Lung (tissue), 12 donors: ENCODE measurements around the gene MTFR1L. TPM values are rescaled to one million over a fixed set of nuclear protein-coding genes. Genes with fewer than 3 reads are reported as not detected.

Experiments used
- ATAC-seq: fragments of 200-7000 bp; cut with Tn5 transposase; one replicate; pipeline ENCODE4 v1.9.1; 2020; ENCODE audit warnings: moderate number of reproducible peaks; ENCODE audit not compliant: insufficient read depth, low FRiP score
- DNase-seq, 3 donors: peaks; one replicate each; pipeline ENCODE4 v3.0.0-alpha.2; 2013 to 2017
- H3K27ac ChIP-seq, 2 donors: one replicate each; pipeline ENCODE4 v1.5.1; 2013; ENCODE audit warnings: mild to moderate bottlenecking in 2 of 2, moderate library complexity in 2 of 2, control low read depth in 1 of 2, inconsistent platforms in 1 of 2, low read depth in 1 of 2, low read length in 1 of 2
- H3K27me3 ChIP-seq, 3 donors: one replicate each; pipeline ENCODE4 v1.5.1; 2013; ENCODE audit warnings: low read length in 2 of 3; ENCODE audit not compliant: control insufficient read depth in 3 of 3, insufficient read depth in 3 of 3
- H3K36me3 ChIP-seq, 4 donors: one replicate each; pipeline ENCODE4 v1.5.1; 2013; ENCODE audit warnings: low read length in 4 of 4, mild to moderate bottlenecking in 1 of 4, moderate library complexity in 1 of 4; ENCODE audit not compliant: control insufficient read depth in 4 of 4, insufficient read depth in 4 of 4
- H3K4me1 ChIP-seq, 5 donors: one replicate each; pipeline ENCODE4 v1.5.1; 2013; ENCODE audit warnings: low read length in 5 of 5, mild to moderate bottlenecking in 2 of 5, moderate library complexity in 1 of 5; ENCODE audit not compliant: control insufficient read depth in 5 of 5, insufficient read depth in 5 of 5
- H3K4me3 ChIP-seq: one replicate; pipeline ENCODE4 v1.5.1; 2013; ENCODE audit warnings: mild to moderate bottlenecking, control low read depth, moderate library complexity
- H3K9ac ChIP-seq, 2 donors: one replicate each; pipeline ENCODE4 v1.5.1; 2013; ENCODE audit warnings: low read length in 2 of 2, control low read depth in 1 of 2; ENCODE audit not compliant: insufficient read depth in 1 of 2
- H3K9me3 ChIP-seq, 4 donors: one replicate each; pipeline ENCODE4 v1.5.1; 2013; ENCODE audit warnings: low read length in 3 of 4, mild to moderate bottlenecking in 1 of 4, moderate library complexity in 1 of 4; ENCODE audit not compliant: control insufficient read depth in 4 of 4, insufficient read depth in 3 of 4
- WGBS, 2 donors: extraction: QIAGEN DNeasy Blood & Tissue Kit; methylation state at CpG; one replicate each; pipeline ENCODE4 v1.1.7; 2013; 5-methylcytosine and 5-hydroxymethylcytosine counted together
- polyA plus RNA-seq, 2 donors: library from polyadenylated mRNA; stranded (reverse); fragments of 200-250 nt; gene quantifications; one replicate each; pipeline ENCODE4 v1.2.1, GENCODE V29; 2013
- total RNA-seq, 2 donors: library from RNA; depleted of rRNA in 1 of 2; stranded (reverse); fragments of >200 nt in 1 of 2; gene quantifications; one replicate each; pipeline ENCODE4 v1.2.1, GENCODE V29; 2014 to 2021
- TF ChIP-seq, protein P1 (sequence below): IDR thresholded peaks from 2 replicates; pipeline ENCODE4 v1.5.1; 2012; ENCODE audit warnings: mild to moderate bottlenecking; ENCODE audit errors: control extremely low read depth, extremely low read depth
- donor health status: control.
- donor health status: control.
- donor health status: Bipolar disorder and iron deficiency.
- donor health status: healthy.
- donor health status: DM: yes; HTN: yes; CAD: no.

MTFR1L gene
- total and polyA plus RNA-seq, 4 donors: 35.4 to 43.6 (median 38.4) TPM

DNA sequence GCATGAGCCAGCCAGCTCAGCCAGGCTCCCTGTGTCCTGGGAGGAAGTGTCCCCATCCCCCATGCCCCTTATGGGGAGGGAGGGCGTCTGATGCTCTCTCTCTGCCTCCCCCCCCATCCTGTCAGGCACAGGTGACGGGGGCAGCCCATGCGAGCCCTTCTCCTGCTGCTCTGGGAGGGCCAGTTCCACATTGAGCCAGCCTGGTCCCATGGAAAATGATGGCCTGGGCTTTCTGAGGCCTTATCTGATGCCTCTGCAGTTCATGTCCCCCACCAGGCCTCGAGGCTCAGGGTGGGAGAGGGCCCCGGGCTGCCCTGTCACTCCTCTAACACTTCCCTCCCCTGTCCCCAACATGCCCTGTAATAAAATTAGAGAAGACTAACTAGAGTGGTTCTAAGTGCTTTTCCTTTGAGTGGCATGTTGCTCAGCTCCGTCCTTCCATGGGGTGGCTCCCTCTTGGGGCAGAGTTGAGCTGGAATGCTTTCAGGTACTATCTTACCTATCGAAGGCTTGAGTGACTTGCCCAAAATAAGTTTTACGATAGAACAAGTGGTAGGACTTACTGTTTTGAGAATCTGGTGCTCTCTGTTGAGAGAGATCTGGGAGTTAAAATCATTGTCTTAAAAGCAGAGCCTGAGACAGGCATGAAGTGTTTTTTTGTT, 1.8 kb upstream of the MTFR1L start:
- peaks cover 0 to 27% (median 7%) of the 10 kb centered on the region in 4 donors for H3K36me3 ChIP-seq
- TF ChIP-seq, protein P1, sequence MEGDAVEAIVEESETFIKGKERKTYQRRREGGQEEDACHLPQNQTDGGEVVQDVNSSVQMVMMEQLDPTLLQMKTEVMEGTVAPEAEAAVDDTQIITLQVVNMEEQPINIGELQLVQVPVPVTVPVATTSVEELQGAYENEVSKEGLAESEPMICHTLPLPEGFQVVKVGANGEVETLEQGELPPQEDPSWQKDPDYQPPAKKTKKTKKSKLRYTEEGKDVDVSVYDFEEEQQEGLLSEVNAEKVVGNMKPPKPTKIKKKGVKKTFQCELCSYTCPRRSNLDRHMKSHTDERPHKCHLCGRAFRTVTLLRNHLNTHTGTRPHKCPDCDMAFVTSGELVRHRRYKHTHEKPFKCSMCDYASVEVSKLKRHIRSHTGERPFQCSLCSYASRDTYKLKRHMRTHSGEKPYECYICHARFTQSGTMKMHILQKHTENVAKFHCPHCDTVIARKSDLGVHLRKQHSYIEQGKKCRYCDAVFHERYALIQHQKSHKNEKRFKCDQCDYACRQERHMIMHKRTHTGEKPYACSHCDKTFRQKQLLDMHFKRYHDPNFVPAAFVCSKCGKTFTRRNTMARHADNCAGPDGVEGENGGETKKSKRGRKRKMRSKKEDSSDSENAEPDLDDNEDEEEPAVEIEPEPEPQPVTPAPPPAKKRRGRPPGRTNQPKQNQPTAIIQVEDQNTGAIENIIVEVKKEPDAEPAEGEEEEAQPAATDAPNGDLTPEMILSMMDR: no peak
- H3K9ac ChIP-seq: no peak overlapping the region
- peaks cover 6 to 32% (median 21%) of the 10 kb centered on the region in 5 donors for H3K4me1 ChIP-seq
- no peaks in the 10 kb centered on the region for H3K27me3 ChIP-seq
- H3K27ac ChIP-seq: peak overlapping the region in 1 of 2 donors; percentile 52
- no peaks in the 10 kb centered on the region for H3K9me3 ChIP-seq
- H3K4me3 ChIP-seq: no peak overlapping the region
- DNase-seq (no peak), ATAC-seq (no peak)
- 49 to 60% methylated on average over 8 of the region's 8 CpGs for WGBS, 2 donors

DNA sequence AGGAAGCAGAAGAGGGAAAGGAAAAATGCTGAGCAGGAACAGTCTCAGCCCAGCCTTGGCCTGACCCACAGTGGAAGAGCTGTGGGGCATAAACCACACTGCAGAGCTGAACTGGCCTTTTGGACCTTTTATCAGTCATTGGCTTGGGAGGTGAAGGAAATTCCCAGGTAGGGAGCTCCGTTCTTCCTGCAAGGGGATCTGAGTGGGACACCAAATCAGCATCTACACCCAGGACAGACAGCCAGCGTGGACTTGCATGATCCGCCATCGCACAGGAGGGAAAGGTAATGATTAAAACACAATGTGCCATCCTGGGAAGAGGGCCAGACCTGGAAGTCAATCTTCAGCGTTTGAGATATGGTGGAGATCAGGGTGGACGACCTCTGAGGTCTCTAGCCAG, 1.2 kb upstream of the MTFR1L start:
- no peaks in the 10 kb centered on the region for H3K27me3 ChIP-seq
- 62 to 80% methylated on average over 6 of the region's 6 CpGs for whole genome bisulfite sequencing, 2 donors
- peak overlapping the region in 1 of 2 donors; percentile 46 for H3K27ac ChIP-seq
- no peak overlapping the region for H3K4me3 ChIP-seq
- H3K9me3 ChIP-seq: no peaks in the 10 kb centered on the region
- no peak for DNase-seq
- H3K4me1 ChIP-seq: peaks cover 6 to 35% (median 21%) of the 10 kb centered on the region in 5 donors
- peaks cover 0 to 26% (median 8%) of the 10 kb centered on the region in 4 donors for H3K36me3 ChIP-seq
- no peak for ATAC-seq
- peak overlapping the region in 1 of 2 donors; percentile 43 for H3K9ac ChIP-seq
- TF ChIP-seq, protein P1: no peak

- Histone ChIP-seq H3K27ac (peak overlapping the region; percentile 89 to 90), H3K27me3 (no peaks in the 10 kb centered on the region), H3K4me1 (peaks cover 6 to 35% (median 21%) of the 10 kb centered on the region in 5 donors), H3K36me3 (peaks cover 0 to 12% (median 4%) of the 10 kb centered on the region in 4 donors), H3K9me3 (no peaks in the 10 kb centered on the region), H3K4me3 (peak overlapping the region; percentile 81), H3K9ac (peak overlapping the region; percentile 59 to 83)
- 1% methylated on average over 64 to 67 of the region's 67 CpGs for WGBS, 2 donors
- DNase-seq (peak in 2 of 3 donors; percentile 45 to 50), ATAC-seq (peak; percentile 51)
- TF ChIP-seq, protein P1: no peak
These were observed 725 bp downstream of the MTFR1L start for GRCh38 chr1:25820247-25821111.
